HG03460 (cell line): Measurements from ENCODE around the gene EIPR1.
"Not testable (repeated sequence)": the region's sequence is repeated elsewhere in the genome, so short reads cannot be mapped to it uniquely, and the experiment has no call there.

ENCODE experiments used
- ATAC-seq: cut with Tn5 transposase; IDR thresholded peaks from one replicate; pipeline ENCODE4 v1.9.1; 2021; ENCODE audit not compliant: unreplicated experiment

EIPR1 gene

DNA sequence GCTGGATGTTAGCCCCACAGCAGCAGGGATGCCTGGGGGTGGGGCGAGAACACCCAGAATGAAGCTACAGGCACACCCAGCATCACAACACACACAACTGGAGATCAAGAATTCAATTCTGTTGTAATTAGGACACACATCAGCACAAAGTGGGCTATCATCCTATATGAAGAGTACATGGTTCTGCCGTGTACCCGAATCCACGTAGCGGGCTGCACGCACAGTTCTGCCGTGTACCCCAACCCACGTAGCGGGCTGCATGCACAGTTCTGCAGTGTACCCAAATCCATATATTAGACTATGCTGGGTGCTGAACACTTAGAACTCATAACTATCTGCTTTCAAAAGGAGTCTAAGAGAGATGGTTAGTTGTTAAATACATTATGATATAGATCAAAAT lies 86.5 kb downstream of the EIPR1 start:
- ATAC-seq = no peak

DNA sequence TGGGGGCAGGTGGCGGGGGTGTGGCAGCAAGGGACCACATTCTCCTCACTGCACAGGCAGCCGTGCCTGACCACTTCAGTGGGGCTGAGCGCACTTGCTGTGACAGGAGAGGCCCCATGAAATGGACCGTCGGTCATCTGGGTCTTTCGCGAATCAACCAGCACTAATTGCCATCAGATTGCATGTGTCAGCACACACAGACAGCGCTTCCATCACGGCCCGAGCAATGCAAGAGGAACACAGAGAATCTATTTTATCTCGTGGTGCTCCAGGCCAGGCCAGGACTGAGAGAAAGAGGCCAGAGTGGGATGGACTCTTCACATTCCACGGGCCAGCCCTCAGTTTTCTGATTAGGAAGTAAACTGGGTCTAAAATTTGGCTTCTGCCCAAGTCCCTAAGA lies 87.0 kb downstream of the EIPR1 start:
- ATAC-seq = no peak

DNA sequence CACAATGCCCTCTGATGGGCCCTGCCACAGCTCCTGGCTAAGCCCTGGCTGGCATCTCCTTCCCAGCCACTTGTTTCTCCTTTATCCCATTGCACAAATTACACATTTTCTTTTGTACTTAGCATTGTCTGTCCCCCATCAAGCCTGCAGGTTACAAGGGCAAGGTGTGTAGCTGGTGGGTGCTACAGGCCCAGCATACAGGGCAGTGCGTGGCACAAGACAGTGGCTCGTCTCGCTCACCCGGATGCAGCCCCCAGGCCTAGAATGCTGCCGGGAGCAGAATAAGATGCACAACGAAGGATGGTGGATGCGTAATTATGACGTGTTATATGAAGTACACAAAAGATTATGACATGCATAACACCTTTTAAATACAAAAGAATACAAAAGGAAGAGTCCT lies 87.6 kb downstream of the EIPR1 start:
- ATAC-seq = no peak

DNA sequence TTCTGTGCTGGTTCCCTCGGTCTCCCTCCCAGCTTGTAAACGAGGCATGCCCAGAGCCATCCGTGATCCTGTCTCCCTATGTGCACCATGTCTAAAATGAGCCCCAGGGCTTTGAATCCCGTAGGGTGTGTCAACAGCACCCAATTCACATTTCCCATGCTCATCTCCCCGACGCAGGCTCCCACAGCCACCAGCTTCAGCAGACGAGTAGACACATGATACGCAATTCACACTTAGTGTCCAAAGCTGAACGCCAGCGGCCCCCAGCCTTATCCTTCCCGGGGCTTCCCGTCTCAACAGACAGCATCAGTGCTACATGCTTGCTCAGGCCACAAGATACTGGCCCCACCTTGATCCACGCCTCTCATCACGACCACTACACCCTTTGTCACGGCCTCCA lies 88.1 kb downstream of the EIPR1 start:
- no peak for ATAC-seq

DNA sequence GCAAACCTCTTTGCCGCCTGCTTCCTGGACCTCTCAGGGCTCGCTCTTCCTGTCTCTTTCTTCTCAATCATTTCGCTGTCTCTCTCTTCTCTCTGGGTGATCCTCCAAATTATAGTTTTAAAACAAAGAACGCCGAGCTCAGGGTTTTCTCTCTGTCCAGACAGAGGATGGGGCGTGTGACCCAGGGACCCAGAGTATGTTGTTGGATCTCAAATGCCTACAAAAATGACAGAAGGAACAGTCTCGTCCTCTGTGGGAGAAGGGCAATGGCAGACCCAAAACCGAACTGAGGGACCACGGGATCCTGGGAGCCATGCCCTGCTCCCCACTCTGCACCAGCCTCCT lies 88.5 kb downstream of the EIPR1 start:
- ATAC-seq = no peak

DNA sequence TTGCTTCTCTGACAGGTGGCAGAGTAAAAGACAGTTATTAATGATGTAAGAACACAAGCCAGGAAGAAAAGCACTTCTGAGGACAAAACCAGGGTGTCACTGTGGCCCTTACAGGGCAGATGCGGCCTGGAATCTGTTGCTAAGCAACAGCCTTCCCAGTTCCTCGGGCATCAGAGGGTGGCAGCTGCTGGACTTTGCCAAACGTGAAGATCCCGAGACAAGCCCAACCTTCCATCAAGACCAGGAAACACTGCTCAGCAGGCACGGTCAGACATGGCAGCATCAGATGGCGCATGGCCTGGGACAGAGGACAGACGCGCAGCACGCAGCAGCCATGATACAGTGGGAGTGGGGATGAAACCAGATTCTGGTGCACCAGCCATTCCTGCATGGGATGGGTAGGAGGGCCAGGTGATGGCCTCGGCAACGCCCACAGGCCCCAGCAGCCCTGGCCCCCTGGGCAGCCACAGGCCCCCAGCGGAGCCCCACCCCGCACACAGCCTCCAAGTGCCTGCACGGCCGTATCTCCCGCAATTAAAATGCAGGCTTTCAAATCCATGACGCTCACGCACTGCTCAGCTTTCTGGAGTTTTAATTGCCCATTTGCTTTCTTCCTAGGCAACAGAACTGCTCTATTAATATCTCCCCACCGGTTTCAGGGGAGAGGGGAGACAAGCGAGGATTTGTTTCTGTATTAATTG lies 89.0 kb downstream of the EIPR1 start:
- no peak for ATAC-seq

DNA sequence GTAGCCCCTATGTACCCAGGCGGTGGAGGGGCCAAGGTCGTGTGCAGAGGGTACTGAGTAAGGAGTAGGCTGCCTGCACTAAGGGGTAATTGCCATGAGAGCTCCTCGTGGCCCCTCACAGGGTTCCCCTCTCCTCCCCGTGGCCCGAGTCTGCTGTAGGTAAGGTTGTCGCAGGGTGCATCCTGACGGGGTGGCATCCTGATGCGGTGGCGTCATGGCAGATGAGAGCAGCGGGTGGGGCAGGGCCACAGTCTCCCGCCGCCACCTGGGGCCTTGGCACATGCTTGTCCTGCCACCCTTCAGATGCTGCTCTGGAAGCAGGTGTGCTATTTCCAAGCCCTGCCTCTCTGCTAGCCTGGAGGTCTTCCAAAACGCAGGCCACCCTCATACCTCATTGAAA lies 89.7 kb downstream of the EIPR1 start:
- no peak for ATAC-seq

DNA sequence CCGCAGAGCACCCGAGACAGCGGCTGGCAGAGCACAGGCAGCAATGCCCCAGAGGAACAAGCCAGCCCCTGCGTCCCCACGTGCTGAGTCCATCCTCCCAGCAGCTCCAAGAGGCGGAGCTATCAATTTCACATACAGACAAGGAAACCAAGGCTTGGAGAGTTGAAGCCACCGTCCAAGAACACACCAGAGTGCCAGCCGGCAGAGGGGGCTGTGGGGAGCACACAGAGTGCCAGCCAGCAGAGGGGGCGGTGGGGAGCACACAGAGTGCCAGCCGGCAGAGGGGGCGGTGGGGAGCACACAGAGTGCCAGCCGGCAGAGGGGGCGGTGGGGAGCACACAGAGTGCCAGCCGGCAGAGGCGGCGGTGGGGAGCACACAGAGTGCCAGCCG lies 91.0 kb downstream of the EIPR1 start:
- ATAC-seq = not testable (repeated sequence)

DNA sequence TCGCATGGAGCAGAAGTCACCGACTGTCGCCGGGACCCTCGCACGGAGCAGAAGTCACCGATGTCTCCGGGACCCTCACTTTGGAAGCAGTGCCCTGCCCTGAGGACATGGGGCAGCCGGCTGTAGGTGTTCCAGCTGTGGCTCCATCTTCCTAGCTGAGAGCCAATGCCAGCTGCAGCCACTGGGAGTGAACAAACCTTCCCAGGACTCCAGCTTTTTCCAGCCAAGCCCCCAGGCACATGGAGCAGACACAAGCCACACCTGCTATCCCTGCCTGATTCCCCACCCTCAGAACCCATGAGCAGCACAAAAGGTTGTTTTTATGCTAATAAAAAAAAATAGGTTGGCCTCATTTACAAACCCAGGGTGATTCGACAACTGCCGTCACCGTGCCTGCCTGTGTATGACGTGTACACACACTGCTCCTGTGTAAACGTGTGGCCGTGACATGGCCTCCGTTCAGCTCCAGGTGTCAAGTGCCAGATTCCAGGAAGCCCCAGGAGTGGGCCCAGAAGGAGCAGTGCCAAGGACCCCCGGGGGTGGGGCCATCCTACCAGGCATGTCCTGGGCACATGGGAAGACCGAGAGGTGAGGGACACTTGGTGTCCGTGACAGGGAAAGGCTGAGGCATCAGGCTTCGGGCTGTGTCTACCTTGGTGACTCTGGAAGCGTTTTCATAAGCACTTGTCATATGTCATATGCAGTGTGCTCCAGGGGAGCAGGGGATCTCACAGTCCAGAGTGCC lies 91.5 kb downstream of the EIPR1 start:
- no peak for ATAC-seq

DNA sequence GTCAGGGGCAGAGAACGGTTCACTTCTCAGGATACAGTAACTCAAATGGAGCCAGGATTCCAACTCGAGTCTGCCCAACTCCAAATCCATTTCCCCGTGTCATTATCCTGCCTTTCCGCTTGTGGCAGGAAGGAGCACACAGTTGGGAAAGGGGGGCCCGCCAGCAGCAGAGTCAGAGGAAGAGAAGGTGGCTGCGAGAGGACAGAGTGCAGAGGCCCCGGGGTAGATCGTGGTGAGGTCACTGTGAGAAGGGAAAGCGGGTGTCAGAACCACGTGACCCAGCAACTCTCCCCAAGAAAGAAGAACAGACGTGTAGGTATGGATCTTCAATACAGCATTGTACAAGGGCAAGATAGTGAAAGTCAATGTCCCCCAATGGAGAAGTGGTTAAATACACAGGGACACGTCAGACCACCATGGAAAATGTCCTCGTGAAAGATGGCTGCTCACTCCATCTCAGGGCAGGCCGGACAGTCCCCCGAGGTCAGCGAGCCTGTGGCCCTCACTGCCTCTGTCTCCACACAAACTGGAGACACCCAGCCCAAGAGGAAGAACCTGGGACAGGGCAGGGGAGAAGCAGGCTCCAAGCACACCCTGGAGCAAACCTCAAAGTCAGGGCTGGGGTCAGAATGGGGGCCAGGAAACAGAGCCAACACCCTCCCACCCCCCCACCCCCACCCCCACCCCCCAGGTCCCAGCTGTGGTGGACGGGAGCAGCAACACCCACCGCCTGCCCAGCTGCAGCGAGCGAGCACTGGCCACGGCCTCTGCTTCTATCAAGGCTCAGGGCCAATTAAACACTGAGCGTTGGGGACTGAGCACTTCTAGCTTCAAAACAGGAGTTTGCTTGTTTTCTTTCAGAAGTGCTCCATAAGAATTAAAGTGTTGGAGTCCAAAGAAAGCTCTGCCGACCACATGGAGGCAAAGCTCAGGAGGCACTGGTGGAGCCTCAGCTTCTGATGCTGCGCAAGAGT lies 92.7 kb downstream of the EIPR1 start:
- ATAC-seq = no peak

DNA sequence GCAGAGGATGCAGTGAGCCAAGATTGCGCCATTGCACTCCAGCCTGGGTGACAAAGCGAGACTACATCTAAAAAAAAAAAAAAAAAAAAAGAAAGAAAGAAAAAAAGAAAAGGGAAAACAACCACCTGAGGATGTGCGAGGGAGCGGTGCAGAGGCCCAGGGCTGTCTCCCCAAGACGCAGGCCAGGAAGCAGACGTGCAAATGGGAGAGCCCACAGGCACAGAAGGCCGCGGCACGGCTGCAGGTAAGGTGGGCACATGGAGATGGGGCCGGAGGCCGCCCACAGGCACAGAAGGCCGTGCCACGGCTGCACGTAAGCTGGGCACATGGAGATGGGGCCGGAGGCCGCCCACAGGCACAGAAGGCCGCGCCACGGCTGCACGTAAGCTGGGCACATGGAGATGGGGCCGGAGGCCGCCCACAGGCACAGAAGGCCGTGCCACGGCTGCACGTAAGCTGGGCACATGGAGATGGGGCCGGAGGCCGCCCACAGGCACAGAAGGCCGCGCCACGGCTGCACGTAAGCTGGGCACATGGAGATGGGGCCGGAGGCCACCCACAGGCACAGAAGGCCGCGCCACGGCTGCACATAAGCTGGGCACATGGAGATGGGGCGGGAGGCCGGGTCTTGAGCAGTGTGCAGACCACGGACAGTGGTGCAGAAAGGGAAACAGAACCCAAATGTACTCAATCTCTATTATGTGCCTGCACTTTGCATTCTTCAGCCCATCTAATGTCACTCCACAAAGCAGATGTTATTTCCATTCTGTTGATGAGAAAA lies 93.6 kb downstream of the EIPR1 start:
- ATAC-seq = not testable (repeated sequence)

DNA sequence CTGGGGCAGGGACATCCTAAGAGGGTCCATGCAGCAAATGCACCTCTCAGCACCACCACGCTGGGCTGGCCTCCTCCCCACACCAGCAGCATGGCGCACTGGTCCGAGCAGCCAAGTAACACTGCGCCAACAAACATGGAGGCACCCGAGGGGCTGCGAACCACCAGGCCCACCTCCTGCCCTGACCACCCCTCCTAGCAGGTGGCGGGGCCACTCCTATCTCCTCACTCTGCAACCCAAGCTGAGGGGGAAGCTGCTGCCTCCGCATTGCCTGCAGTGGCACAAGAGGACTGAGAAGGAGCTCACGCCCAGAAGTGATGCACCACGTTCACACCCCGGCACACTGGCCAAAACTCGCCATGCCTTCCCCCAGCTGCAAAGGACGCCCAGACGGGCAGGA lies 94.4 kb downstream of the EIPR1 start:
- ATAC-seq = no peak

DNA sequence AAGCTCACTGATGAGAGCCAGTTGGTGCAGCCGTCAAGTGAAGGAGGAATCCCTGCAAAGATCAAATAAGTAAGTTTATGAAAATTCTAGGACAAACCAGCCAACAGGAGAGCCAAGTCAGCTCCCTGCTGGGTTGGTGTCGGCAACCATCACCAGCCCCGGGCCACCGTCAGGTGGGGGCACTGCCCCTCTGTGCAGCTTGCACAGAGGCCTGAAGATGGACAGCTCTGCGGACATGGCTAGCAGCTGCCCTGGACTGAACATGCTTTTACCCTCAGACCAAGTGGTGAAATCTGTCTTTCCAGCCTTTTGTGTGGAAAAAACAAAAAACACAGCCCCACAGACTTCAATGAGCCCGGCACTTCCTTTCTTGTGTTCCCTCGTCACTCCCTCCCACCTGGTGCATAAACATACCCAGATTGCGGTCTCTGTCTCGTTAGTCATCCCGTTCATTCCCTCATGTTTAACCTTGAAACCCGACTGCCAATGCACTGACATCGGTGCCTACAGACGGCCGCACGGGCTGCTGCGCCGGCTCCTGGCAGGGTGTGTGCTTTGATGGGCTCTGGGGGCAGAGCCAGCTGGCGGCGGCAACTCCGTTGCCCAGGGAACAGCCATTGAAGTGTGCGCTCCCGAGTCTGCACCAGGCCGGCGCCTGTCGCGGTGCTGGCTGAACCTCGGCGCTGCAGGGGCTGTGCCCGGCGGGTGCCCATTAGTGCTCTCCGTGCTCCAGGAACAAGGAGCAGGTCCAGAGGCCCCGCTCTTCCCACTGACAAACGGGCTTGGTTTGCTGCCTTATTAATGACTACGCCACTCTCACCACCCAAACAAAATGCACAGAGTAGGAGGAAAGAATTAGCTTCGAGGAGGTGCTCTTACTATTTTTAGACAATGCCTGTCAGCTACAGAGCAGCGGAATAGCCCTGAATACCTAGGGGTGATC lies 95.3 kb downstream of the EIPR1 start:
- no peak for ATAC-seq

DNA sequence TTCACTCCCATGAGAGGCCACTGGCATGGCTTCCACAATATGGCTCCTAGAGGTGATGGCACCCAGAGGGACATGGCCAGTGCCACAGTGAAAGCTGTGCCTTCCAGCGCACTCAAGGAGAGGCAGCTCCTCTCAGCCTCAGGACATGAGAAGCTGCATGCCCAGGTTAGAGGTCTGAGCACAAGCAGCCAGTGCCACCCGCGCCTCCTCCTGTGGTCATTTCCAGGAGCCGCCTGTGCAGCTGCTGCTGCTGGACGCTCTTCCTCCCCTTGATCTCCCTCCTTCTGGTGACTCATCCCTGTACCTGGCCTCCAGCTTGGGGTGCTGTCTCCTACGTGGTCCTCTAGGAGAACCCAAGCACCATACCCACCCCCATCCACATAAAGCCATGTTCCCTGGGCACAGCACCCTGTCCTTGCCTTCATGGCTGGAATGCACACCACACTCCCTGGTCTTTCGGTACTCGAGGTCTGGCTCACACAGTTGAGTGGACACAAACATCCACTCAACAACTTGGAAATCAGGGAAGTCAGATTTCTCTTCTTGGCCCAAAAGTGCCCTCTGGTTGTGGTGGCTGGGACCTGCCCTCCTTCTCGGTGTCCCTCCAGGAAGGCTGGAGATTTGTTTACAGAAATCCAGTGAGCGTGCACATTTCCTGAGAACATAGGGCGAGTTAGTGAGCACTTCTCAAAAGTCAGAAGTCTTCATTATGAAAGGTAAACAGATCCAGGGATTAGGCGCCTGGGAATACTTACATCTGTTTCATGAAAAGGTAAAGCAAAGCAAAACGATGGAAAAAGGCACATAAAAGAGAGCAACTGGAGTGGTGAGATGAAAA lies 96.7 kb downstream of the EIPR1 start:
- ATAC-seq = no peak

DNA sequence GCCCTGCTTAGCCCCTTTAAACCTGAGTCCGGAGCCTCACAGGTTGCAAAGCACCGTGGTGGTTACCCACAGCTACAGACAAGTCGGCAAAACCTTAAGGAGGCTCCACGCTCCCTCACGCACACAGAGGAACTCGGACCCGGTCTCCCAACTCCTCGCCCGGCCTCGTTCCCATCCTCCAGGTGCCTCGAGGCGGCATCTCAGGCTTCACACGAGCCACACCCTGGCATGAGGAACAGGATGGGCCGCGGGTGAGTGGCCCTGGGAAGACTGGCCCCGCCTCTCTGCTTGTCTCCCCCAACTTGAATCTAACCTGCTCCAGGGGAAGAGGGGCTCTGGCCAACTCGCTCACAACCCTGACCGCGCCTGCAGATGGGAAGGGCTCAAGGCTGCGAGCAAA lies 97.4 kb downstream of the EIPR1 start:
- no peak for ATAC-seq

DNA sequence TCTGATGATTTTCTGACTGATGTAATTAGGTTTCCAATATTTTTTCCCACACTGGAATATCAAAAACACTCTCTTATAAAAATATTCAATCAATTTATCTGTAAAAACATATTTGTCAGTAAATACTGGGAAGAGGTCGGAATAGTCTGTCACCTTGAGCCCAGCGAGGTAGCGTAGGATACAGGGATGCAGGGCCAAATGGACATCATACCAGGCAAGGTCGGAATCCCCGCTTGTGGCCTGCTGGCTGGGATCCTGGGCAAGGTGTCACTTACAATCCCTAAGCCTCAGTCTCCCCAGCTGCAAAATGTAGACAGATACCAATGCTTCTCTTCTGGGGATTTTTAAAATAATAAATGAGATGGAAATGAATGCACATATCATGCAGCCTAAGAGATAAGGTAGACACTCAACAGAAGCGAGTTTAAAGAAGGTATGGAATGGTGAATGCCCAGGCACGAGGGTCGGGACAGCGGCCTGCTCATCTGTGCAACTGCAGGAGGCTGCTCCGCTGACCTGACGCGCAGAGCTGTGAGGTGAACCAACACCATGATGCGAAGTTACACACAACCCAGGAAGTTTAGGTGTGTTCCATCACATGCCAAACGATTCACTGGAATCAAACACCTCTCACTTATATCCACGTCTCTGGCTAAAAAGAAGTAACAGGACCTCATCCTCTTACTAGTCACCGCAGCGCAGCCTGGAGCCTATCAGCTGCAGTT lies 98.2 kb downstream of the EIPR1 start:
- ATAC-seq = no peak

DNA sequence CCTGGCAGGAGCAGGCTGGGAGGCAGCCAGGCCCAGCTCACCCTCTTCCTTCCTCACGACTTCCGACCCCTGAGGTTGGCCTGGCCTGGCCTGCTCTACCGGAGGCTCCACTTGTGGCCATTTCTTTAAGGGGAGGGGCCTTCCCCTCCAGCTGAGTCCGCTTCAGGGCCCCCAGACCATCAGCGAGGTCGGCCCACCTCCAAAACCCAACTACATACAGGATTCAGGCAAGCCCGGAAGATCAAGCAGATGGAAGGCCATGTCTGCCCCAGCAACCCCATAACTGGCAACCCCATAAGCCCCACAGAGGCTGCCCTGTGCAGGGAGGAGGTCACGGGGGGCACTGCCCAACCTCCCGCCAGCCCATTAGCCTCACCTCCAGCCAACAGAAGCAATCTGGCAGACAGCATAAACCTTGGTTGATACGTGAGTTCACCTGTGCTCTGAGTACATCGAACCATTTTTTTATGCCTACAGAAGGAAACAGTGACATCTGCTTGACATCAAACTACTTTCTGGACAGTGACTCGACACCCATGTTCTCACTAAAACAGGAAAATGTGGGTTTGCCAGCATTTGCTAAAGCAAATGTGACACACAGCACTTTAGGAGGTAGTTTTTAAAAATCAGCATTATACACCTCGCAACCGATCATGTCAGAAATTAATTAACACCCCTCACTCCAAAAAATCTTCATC lies 98.9 kb downstream of the EIPR1 start:
- no peak for ATAC-seq
